GM12801 (cell line): ENCODE measurements around the gene TPD52L3.

Experiments
- TF ChIP-seq, protein P1 (sequence below): IDR thresholded peaks from one replicate; pipeline ENCODE4 v1.5.1; 2011; ENCODE audit warnings: control low read depth; ENCODE audit not compliant: insufficient read length; ENCODE audit errors: extremely low read depth

TPD52L3 gene

DNA sequence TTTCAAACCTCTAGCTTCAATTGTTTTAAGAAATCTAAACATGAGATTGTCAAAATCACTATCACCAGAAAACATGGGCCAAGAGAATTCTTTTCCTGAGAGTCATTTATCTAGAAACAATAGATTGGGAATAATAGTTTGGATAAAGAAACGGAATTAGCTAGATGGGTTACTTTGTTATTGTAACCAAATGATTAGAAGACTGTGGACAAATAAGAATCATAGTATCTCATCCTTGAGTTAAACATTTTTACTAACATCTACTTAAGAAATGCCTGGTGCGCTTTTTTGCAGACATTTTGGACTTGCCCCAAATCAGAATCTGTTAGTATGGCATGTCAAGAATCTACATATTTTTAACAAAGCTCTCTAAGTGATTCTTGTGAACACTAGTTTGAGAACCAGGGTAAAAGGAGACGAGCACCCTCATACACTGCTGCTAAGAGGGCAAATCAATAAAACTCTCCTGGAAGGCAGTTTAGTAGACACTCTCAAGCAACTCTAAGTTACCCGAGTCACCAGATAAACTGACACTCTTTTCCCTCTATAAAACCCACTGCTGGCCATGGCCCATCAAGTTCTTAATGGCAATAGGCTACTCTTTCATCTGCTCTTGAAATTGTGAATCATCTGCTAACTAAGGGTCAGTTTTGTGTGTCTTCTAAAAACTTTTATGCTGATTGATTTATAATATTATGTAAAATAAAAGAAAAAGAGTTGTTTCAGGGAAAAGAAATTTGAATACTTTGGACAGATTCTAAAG is 39.1 kb downstream of the TPD52L3 start:
- TF ChIP-seq, protein P1, sequence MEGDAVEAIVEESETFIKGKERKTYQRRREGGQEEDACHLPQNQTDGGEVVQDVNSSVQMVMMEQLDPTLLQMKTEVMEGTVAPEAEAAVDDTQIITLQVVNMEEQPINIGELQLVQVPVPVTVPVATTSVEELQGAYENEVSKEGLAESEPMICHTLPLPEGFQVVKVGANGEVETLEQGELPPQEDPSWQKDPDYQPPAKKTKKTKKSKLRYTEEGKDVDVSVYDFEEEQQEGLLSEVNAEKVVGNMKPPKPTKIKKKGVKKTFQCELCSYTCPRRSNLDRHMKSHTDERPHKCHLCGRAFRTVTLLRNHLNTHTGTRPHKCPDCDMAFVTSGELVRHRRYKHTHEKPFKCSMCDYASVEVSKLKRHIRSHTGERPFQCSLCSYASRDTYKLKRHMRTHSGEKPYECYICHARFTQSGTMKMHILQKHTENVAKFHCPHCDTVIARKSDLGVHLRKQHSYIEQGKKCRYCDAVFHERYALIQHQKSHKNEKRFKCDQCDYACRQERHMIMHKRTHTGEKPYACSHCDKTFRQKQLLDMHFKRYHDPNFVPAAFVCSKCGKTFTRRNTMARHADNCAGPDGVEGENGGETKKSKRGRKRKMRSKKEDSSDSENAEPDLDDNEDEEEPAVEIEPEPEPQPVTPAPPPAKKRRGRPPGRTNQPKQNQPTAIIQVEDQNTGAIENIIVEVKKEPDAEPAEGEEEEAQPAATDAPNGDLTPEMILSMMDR: no peak

GRCh38 chr9:6368831-6369230 is 40.7 kb downstream of the TPD52L3 start:
- TF ChIP-seq, protein P1: no peak
